ENCODE results near the gene FAM43B.

FAM43B gene

DNA sequence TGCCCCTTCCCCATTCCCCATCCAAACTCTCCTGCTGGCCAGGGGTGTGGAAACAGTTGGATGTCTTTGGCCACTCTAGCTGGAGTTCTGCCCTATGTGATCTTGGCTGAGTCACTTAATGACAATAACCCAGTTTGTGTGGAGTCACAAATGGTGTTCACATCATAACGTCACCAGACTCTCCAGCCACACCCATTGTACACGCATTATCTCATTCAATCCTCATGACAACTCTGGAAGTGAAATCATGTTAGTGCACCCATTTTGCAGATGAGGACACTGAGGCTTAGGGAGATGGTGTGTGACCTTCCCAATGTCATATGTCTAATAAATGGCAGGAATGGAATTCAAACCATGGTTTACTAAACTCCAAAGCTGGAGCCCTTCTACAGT is 35.3 kb downstream of the FAM43B start (continued):
- TF ChIP-seq, protein P1, sequence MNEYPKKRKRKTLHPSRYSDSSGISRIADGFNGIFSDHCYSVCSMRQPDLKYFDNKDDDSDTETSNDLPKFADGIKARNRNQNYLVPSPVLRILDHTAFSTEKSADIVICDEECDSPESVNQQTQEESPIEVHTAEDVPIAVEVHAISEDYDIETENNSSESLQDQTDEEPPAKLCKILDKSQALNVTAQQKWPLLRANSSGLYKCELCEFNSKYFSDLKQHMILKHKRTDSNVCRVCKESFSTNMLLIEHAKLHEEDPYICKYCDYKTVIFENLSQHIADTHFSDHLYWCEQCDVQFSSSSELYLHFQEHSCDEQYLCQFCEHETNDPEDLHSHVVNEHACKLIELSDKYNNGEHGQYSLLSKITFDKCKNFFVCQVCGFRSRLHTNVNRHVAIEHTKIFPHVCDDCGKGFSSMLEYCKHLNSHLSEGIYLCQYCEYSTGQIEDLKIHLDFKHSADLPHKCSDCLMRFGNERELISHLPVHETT (tag by site-specific recombination; IDR thresholded peaks at IDR 0.05) = peak; percentile 81; the same call in 1 of the 2 replicates
- TF ChIP-seq, protein P2, sequence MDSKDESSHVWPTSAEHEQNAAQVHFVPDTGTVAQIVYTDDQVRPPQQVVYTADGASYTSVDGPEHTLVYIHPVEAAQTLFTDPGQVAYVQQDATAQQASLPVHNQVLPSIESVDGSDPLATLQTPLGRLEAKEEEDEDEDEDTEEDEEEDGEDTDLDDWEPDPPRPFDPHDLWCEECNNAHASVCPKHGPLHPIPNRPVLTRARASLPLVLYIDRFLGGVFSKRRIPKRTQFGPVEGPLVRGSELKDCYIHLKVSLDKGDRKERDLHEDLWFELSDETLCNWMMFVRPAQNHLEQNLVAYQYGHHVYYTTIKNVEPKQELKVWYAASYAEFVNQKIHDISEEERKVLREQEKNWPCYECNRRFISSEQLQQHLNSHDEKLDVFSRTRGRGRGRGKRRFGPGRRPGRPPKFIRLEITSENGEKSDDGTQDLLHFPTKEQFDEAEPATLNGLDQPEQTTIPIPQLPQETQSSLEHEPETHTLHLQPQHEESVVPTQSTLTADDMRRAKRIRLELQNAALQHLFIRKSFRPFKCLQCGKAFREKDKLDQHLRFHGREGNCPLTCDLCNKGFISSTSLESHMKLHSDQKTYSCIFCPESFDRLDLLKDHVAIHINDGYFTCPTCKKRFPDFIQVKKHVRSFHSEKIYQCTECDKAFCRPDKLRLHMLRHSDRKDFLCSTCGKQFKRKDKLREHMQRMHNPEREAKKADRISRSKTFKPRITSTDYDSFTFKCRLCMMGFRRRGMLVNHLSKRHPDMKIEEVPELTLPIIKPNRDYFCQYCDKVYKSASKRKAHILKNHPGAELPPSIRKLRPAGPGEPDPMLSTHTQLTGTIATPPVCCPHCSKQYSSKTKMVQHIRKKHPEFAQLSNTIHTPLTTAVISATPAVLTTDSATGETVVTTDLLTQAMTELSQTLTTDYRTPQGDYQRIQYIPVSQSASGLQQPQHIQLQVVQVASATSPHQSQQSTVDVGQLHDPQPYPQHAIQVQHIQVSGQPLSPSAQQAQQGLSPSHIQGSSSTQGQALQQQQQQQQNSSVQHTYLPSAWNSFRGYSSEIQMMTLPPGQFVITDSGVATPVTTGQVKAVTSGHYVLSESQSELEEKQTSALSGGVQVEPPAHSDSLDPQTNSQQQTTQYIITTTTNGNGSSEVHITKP (tag by site-specific recombination; IDR thresholded peaks at IDR 0.05) = no peak
- TF ChIP-seq SP7 (tag by site-specific recombination; IDR thresholded peaks at IDR 0.05) = 0 out of 2 replicates have a peak, but pooled peaks have one; percentile 16
- TF ChIP-seq ZNF660 (tag by site-specific recombination; IDR thresholded peaks at IDR 0.05) = no peak
- TF ChIP-seq, protein P3, sequence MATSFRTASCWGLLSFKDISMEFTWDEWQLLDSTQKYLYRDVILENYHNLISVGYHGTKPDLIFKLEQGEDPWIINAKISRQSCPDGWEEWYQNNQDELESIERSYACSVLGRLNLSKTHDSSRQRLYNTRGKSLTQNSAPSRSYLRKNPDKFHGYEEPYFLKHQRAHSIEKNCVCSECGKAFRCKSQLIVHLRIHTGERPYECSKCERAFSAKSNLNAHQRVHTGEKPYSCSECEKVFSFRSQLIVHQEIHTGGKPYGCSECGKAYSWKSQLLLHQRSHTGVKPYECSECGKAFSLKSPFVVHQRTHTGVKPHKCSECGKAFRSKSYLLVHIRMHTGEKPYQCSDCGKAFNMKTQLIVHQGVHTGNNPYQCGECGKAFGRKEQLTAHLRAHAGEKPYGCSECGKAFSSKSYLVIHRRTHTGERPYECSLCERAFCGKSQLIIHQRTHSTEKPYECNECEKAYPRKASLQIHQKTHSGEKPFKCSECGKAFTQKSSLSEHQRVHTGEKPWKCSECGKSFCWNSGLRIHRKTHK (tag by site-specific recombination; IDR thresholded peaks at IDR 0.05) = no peak
- TF ChIP-seq ZNF112 (tag by site-specific recombination; IDR thresholded peaks at IDR 0.05) = no peak
- peak; percentile 82 for TF ChIP-seq ZNF629 (tag by site-specific recombination; IDR thresholded peaks at IDR 0.05)
- TF ChIP-seq ZNF707 (tag by site-specific recombination; IDR thresholded peaks at IDR 0.05) = no peak
- TF ChIP-seq ZNF248 (tag by site-specific recombination; IDR thresholded peaks at IDR 0.05) = no peak
- TF ChIP-seq ZNF24 (tag by site-specific recombination; IDR thresholded peaks at IDR 0.05) = 0 out of 2 replicates have a peak, but pooled peaks have one; percentile 29
- TF ChIP-seq EGR2 (tag by site-specific recombination; IDR thresholded peaks at IDR 0.05; ENCODE audit: low read depth) = no peak
- TF ChIP-seq ZNF426 (tag by site-specific recombination; IDR thresholded peaks at IDR 0.05) = no peak
- no peak for TF ChIP-seq ZNF670 (tag by site-specific recombination; IDR thresholded peaks at IDR 0.05; ENCODE audit: low read depth)
- TF ChIP-seq ZNF184 (tag by site-specific recombination; IDR thresholded peaks at IDR 0.05) = no peak
- TF ChIP-seq, protein P4, sequence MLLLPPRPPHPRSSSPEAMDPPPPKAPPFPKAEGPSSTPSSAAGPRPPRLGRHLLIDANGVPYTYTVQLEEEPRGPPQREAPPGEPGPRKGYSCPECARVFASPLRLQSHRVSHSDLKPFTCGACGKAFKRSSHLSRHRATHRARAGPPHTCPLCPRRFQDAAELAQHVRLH (tag by site-specific recombination; IDR thresholded peaks at IDR 0.05) = 0 out of 2 replicates have a peak, but pooled peaks have one; percentile 28

DNA sequence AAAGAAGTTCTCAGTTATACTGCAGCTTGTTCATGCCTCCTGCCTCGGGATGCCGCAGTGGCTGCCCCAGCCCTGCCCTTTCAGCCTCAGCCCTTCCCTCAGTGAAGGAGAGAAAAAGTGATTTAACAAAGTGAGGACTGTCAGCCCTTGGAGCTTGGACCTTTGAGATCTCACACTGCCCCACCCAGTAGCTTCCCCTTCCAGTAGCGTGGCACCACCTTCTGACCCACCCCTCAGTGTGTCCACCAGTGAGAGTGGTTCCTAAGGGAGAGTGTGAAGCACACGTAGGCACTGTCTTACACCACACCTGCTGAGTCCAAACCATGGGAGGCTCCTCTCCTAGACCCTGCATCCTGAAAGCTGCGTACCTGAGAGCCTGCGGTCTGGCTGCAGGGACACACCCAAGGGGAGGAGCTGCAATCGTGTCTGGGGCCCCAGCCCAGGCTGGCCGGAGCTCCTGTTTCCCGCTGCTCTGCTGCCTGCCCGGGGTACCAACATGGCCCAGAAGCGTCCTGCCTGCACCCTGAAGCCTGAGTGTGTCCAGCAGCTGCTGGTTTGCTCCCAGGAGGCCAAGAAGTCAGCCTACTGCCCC is 36.4 kb downstream of the FAM43B start, which contains the start of gene CDA:
TSS of gene CDA (plus strand) at position 464 of the 592 bp plus-strand sequence. CDS start at position 497, 33 bp downstream.
- TF ChIP-seq GLIS2 (tag by site-specific recombination; IDR thresholded peaks at IDR 0.05) (peak; percentile 19; the same call in 1 of the 2 replicates), KLF1 (tag by site-specific recombination; IDR thresholded peaks at IDR 0.05) (peak; percentile 57), ZNF335 (tag by site-specific recombination; conservative IDR thresholded peaks at IDR 0.05) (peak; percentile 74), TRIM28 (IDR thresholded peaks at IDR 0.05; ENCODE audit: borderline replicate concordance, low read length) (0 out of 2 replicates have a peak, but pooled peaks have one; percentile 21), PRDM1 (tag by site-specific recombination; IDR thresholded peaks at IDR 0.05) (peak; percentile 36), ZNF391 (tag by site-specific recombination; IDR thresholded peaks at IDR 0.05; ENCODE audit: borderline replicate concordance, low read depth) (no peak), SP2 (tag by site-specific recombination; IDR thresholded peaks at IDR 0.05) (peak; percentile 68), ZNF292 (tag by site-specific recombination; IDR thresholded peaks at IDR 0.05; ENCODE audit: borderline replicate concordance, low read depth) (no peak), ZIC2 (tag by site-specific recombination; IDR thresholded peaks at IDR 0.05) (peak; percentile 25; the same call in 1 of the 2 replicates)
- TF ChIP-seq, protein P5, sequence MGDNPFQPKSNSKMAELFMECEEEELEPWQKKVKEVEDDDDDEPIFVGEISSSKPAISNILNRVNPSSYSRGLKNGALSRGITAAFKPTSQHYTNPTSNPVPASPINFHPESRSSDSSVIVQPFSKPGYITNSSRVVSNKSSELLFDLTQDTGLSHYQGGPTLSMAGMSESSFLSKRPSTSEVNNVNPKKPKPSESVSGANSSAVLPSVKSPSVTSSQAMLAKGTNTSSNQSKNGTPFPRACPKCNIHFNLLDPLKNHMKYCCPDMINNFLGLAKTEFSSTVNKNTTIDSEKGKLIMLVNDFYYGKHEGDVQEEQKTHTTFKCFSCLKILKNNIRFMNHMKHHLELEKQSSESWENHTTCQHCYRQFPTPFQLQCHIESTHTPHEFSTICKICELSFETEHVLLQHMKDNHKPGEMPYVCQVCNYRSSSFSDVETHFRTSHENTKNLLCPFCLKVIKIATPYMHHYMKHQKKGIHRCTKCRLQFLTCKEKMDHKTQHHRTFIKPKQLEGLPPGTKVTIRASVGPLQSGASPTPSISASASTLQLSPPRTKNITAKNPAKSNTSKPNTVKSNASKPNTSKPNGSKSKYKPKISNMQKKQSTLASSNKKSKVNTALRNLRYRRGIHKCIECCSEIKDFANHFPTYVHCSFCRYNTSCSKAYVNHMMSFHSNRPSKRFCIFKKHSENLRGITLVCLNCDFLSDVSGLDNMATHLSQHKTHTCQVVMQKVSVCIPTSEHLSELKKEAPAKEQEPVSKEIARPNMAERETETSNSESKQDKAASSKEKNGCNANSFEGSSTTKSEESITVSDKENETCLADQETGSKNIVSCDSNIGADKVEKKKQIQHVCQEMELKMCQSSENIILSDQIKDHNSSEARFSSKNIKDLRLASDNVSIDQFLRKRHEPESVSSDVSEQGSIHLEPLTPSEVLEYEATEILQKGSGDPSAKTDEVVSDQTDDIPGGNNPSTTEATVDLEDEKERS (tag by site-specific recombination; IDR thresholded peaks at IDR 0.05) = peak; percentile 51; the same call in 1 of the 2 replicates
- TF ChIP-seq, protein P4 (tag by site-specific recombination; IDR thresholded peaks at IDR 0.05) = no peak
- Histone ChIP-seq H3K27ac (ENCODE audit: extremely low read depth, low read depth, low read length) (no peak within 1 kb of the TSS), H3K9me3 (ENCODE audit: control insufficient read depth, insufficient read depth, low read depth, low read length) (no peaks in the 10 kb centered on the region), H3K4me3 (ENCODE audit: low read depth, low read length) (0 out of 2 replicates have a peak within 1 kb of the TSS, but pooled peaks have one; percentile 4), H3K36me3 (ENCODE audit: control insufficient read depth in 2 of 2, insufficient read depth in 1 of 2, low read length in 2 of 2) (no peaks in the 10 kb centered on the region), H3K4me1 (ENCODE audit: control insufficient read depth, insufficient read depth, low read length) (peaks cover 3% of the 10 kb centered on the region; the same call in 1 of the 2 replicates)
- POLR2A ChIA-PET = interaction anchor here (0.7 to 1.6 kb wide), 3 partner anchors 13 to 45 kb away, joined by 4 to 14 read pairs (median 5); no protein-coding TSS in a partner anchor
- CTCF ChIA-PET = interaction anchor here (0.8 to 2.1 kb wide), 3 partner anchors 14 to 44 kb away, joined by 4 to 12 read pairs (median 5); partner anchors contain the start of gene PINK1
